Medulla oblongata (tissue), 1 donor: ENCODE measurements around the gene SEMA7A.

Source experiments
- DNase-seq: peaks from one replicate; pipeline ENCODE4 v3.0.0-alpha.2; 2015; ENCODE audit errors: extremely low spot score

The SEMA7A gene

GRCh38 chr15:74430510-74430951, 3.2 kb downstream of the SEMA7A start:
- DNase-seq, result no peak

DNA sequence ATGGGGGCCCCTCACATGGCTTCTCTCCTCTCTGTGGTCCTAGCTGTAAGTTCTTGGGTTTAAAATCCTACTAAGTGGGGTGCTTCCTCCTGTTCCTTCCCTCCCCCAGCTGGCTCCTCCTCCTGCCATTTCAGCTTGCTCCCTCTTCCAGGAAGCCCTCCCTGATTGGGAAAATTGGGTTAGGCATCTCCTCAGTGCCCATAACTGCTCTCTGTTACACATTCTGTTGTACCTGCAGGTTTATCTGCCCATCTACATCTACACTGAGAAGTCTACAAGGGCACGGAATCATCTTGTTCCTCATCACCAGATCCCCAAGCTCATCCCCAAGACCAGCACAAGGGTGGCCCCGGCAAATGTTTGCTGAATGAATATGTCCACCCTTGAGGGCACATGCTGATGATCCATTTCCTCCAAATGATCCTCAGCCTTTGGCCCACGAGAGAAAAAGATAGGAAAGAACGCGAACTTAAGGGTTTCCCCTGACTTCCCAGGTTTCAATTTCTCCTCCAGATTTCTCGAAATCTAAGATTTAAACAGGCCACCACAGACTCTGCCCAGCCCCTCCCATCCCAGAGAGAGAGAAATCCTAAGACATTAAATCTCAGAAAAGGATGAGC, 3.9 kb downstream of the SEMA7A start:
- DNase-seq, result no peak

GRCh38 chr15:74428970-74429780, 4.6 kb downstream of the SEMA7A start:
- peak; percentile 62 for DNase-seq

GRCh38 chr15:74428442-74428787, 5.3 kb downstream of the SEMA7A start:
- peak; percentile 71 for DNase-seq

GRCh38 chr15:74427607-74428441, 5.9 kb downstream of the SEMA7A start:
- no peak for DNase-seq

DNA sequence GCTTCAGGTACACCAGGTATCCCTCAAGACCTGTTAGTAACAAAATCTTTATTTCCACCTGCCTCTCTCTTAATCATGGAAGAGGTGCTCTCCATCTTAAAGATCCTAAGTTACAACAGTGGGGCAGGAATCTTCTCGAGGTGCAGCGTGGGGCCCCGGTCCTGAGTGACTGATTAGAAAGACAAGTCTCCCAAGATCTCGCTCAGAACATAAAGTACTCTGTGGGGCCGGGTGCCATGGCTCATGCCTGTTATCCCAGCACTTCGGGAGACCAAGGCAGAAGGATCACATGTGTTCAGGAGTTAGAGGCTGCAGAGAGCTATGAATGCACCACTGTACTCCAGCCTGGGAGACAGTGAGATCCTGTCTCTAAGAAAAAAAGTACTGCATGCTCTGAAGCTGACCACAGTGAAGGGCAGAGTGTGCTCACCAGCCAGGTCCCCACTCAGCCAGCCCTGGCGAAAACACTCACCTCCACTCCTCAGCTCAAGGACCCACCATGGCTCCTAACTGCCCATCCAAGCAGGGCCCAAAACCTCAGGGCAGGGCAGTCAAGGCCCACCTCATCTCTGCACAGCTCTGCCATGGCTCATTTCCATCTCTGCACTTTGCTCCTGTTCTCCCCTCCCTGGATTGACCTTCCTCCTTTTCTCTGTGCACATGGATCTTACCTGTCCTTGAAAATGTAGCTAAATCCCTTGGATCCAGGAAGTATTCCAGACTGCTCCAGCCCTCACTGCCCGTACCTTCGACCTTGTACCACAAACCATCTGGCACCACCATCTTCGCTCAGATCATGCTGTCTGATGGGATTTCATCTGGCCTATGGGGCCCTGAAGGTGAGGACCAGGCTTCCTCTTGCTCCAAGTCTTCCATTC, 7.1 kb downstream of the SEMA7A start:
- peak; percentile 71 for DNase-seq

DNA sequence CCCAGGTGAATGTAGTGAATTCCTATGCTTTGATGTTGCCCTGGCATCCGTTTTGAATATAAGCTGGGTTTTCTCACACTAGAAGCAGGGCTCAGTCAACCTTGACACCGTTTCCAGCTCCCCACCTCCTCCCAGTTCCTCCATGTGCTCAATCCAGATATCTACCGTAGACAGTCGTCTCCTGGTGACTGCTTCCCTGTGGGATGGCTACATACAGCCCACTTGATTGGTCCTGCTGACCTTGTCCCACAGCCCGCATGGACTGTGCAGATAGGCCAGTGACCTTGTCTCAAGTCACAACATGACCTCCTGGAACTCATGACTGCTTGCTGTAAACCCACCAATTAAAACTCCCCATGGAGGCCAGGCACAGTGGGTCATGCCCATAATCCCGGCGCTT, 8.1 kb downstream of the SEMA7A start:
- no peak for DNase-seq

DNA sequence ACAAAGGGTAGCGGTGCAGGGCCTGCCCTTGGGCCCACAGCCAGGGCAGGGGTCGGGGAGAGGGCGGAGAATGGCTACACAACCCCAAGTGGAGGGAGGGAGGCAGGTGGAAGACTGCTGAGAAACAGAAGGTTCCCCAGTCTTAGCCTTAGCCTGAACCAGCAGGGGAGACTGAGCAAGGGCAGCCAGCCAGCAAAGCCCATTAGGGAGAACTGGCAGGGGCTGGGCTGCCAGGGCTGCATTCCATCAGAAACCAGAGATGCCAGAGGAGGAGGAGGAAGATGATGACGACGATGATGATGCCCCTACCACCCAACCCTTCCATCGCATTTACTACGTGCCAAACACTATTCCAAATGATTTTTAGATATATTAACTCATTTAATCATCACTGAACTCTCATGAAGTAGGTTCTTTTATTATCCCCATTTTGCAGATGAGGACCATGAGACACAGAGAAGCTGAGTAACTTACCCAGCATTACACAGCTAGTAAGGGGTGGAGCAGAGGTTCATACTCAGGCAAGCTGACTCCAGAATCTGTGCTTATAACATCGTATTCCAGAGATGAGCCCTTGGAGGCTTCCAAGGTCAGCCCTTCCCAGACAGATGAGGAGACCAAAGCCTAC, 8.7 kb downstream of the SEMA7A start:
- DNase-seq, result no peak

GRCh38 chr15:74423431-74424257, 10.1 kb downstream of the SEMA7A start:
- DNase-seq, result no peak

DNA sequence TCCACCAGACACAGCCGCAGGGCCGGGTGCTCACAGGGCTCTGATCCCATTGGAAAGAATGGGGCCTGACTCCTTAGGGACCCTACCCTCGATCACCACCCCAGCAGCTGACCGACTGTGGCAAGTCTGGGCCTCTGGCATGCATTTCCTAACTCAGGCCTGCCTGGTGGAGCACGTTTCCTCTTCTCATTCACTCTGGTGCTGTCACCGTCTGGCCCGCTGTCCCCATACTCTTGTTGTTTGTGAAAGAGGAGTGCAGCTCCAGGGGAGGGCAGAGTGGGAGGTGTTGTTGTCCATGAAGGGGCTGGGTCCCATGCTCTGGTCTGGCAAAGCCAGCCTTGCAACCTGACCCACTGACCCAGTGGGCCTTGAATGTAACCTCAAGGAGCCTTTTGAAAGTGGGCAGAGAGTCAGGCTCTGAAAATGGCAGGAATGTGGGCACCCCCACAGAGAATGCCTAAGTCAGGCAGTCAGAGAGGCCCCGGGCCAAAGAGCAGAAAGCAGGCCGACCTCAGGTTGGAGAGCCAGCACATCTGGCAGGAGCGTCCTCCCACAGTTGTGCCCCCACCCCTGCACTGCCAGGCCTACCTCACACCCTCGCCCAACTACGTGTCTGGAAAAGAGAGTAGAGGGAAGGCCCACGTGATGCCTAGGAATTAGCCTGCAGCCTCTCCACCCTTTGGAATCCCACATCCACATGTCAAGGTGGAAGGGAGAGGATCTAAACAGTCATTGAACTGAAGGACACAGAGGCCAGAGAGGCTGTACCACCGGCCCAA, 10.9 kb downstream of the SEMA7A start:
- peak; percentile 74 for DNase-seq

- no peak for DNase-seq
Measured at GRCh38 chr15:74422265-74422651, 11.5 kb downstream of the SEMA7A start.

- DNase-seq, result peak; percentile 96
Measured at GRCh38 chr15:74421302-74422245, 12.2 kb downstream of the SEMA7A start.

- no peak for DNase-seq
Measured at GRCh38 chr15:74420193-74420905, 13.4 kb downstream of the SEMA7A start.

DNA sequence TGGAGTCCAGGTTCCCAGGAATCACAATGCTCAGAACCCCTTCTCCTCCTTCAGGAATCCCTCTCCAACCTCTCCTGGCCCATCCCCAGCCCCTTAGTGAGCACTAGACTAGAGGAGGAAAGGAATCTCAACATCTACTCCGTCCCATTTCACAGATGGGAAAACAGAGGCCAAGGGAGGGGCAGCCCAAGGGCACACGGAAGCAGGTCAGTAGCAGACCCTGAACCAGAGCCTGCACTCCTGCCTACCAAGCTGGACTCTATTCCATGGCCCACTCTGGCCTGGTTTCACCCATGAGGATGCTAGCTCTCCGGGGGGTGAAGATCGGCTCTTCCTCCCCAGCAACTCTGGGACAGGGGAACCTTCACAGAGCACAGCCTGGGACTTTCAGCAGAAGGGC, 14.3 kb downstream of the SEMA7A start:
- no peak for DNase-seq

GRCh38 chr15:74418575-74419338, 15.0 kb downstream of the SEMA7A start:
- DNase-seq, result no peak

- DNase-seq, result no peak
Measured at GRCh38 chr15:74417670-74418069, 16.1 kb downstream of the SEMA7A start.

- DNase-seq, result no peak
Measured at GRCh38 chr15:74417225-74417624, 16.5 kb downstream of the SEMA7A start.
